Activated CD4-positive, alpha-beta T cell treated with anti-CD3 and anti-CD28 coated beads for 4 hours (primary cell): ENCODE measurements around the gene LRRC18.

Source experiments
- DNase-seq, 2 donors: peaks; one replicate each; pipeline ENCODE4 v3.0.0-alpha.2; 2020

LRRC18 gene

DNA sequence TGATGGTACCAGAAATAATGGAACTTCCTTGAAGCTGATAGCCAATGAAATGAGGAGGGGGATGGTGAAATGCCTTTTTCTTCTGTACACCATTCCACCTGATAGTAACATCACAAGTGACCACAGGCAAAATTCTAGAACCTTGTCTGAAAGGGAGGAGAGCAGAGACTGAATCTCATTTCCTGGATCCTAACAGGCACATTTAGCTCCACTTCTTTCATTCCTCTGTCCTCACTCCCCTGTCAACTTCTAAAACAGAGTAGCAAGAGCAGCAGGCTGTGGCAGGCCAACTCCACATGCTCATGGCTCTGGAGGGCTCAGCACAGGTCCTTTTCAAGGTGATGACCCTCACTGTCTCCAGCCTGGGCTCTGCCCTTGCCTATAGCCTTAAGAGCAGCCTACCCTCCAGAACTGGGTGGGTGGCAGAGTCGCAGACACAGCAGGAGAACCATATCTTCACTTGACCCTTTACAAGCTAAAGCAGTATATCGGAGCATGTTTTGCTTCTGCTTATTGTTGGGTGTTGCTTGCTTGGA is at the start of gene LRRC18:
Gene LRRC18, minus strand, starts transcription at position 51 of the 536 bp plus-strand sequence. CDS start 25,685 bp downstream, outside the sequence.
- DNase-seq, result no peak

- no peak for DNase-seq
Observed at GRCh38 chr10:48985621-48986158, 46.0 kb upstream of the LRRC18 start.

DNA sequence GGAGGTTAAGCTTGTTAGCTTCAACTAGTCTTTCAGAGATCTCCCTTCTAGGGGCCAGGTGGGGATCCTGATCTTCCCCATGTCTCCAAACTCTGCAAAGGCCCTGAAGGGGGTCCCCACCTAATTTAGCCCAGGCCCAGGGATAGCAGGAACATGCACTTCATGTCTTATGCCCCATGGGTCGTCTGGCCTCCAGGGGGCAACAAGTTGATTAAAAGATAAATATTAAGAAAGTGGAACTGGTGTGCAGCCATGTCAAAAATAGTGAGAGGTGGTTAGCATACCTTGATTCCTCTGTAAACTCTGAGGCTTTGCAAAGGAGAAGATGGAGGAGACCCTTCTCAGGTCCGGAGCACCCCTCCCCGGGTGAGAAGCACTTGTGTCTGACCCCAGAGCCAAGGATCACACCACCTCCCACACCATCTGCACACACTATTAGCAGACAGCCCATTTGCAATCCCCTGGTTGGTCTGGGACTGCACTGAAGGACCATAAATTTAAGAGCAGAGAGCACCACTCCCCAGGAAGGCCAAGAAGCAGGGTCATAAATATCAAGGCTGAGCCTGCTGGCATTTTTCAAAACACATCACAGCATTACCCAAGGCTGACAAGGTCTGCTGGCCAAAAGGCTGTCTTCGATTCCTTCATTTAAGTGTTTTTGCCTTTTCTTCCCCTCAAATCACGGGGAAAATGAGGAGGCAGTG is 44.2 kb upstream of the LRRC18 start:
- no peak for DNase-seq

- DNase-seq, result no peak
Observed at GRCh38 chr10:48982584-48982983, 42.9 kb upstream of the LRRC18 start.

GRCh38 chr10:48981310-48981907 is 41.8 kb upstream of the LRRC18 start:
- DNase-seq, result peak; percentile 15 to 18

DNA sequence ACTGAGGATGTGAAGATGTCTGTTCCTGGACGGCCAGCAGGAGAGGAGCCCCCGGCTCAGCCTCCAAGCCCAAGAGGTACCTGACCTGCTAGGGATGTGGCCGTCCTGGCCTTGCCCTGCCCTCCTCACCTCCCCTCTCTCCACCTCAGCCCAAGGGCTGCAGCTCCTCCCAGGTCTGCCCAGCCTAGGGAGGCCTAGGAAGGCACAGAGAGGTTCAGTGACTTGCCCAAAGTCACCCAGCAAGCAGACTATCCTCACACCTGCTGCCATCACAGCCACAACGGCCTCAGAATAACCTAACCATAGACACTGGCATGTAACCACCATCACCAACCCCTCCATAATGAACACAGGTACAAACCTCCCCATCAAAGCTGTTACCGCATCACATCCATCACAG is 38.7 kb upstream of the LRRC18 start:
- no peak for DNase-seq

DNA sequence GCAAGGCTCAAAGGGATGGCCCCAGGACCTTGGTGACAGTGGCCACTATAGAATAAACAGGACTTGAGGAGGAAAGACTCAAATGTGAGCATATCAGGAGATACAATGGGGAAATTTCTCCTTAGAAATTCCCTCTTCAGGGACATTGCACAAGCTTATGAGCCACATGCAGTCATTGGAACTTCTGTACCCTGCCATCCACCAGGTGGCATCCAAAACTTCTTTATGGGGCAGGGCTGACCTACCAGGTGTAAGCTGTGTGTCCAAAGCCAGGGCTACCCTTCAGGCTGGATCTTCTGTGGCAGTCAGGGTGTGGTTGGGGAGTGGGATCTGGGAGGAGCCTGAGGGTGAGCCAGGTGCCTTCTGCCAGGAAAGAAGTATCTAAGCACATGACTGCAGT is 36.6 kb upstream of the LRRC18 start:
- no peak for DNase-seq

DNA sequence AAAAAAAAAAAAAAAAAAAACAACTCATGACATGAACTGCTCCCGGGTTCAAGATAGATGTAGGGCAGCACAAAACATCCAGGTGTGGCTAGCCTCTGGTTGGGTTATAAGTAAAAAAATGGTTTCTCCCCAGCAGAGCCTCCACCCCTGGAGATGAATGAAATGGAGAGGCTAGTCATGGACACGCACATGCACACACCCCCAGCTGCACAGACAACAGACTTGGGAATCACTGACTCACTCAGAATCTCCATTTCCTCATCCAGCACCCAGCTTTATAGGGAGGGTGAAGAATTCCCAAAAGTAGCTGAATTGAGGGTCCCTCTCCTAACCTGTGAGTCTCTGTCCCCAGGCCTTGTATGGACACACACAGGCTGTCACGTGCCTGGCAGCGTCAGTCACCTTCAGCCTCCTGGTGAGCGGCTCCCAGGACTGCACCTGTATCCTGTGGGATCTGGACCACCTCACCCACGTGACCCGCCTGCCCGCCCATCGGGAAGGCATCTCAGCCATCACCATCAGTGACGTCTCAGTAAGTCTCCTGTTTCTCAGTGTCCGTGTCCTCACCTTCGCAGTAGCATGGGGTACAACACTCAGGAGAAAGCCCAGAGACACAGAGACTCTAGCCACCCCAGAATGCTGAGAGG is 35.0 kb upstream of the LRRC18 start:
- no peak for DNase-seq

DNA sequence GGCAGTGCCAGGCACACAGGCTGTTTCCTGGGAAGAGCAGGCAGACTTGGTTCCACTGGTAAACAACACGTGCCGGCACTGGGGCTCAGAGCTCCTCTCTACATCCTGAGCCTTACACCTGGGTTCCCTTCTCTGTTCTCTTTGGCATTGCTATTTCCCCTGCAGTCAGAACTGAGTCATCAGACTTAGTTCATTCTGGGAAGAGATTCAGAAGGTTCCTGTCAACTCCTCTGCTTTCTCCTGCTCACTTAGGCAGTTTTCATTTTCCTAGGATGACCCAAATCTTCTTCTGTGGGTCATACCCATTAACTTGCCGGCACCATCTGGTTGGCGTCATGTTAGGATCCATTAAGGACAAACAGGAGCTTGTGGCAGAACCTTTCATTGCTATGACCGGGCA is 33.4 kb upstream of the LRRC18 start:
- no peak for DNase-seq

- no peak for DNase-seq
Observed at GRCh38 chr10:48970654-48971053, 31.0 kb upstream of the LRRC18 start.

DNA sequence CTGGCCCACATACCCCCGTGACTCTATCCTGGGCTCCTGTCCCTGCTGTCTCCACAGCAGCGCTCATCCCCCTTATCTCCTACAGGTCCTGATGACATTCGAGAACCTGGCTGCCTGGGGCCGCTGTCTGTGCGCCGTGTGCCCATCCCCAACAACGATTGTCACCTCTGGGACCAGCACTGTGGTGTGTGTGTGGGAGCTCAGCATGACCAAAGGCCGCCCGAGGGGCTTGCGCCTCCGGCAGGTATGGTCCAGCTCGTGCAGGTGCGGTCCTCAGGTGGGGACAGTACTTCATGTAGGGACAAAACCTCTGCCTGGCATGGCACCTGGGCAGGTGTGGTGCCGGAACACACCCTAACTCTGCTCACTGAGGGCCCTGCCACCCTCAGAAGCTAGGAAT is 30.4 kb upstream of the LRRC18 start:
- DNase-seq, result no peak

GRCh38 chr10:48968036-48968435 is 28.4 kb upstream of the LRRC18 start:
- no peak for DNase-seq

DNA sequence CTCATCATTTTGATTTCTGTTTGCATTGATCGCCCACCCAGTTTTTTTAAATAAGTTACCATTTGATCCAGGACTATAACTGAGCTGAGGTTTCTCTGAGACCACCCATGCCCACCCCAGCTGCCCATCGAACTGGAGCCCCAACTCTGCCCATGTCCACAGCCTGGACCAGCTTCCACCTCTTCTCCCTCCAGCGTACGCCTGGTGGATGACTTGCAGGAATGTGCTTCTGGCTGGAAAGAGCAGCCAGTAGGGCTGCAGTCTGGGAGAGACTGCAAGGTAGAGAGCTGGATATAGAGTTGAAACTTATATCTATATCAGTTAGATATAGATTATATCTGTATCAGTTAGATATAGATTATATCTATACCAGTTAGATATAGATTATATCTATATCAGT is 25.8 kb upstream of the LRRC18 start:
- DNase-seq, result no peak

DNA sequence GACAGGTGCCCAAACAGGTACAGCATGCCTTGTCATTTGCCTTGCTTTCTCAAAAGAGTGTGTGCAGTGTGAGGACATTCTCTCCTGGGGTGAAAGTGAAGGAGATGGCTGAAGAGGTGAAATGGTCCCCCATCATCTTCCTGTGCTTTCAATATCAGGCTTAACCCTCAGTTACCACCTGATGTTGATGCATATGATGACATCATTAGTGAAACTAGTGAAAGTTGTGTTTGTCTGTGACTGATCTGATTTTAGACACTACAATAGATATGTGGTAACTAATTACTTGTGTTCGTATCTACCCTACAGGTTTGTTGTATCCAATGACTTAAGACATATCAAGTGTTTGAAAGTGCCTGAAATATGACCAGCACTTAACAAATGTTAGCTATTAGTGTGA is 24.4 kb upstream of the LRRC18 start:
- no peak for DNase-seq

GRCh38 chr10:48958598-48959190 is 19.1 kb upstream of the LRRC18 start:
- DNase-seq, result no peak

DNA sequence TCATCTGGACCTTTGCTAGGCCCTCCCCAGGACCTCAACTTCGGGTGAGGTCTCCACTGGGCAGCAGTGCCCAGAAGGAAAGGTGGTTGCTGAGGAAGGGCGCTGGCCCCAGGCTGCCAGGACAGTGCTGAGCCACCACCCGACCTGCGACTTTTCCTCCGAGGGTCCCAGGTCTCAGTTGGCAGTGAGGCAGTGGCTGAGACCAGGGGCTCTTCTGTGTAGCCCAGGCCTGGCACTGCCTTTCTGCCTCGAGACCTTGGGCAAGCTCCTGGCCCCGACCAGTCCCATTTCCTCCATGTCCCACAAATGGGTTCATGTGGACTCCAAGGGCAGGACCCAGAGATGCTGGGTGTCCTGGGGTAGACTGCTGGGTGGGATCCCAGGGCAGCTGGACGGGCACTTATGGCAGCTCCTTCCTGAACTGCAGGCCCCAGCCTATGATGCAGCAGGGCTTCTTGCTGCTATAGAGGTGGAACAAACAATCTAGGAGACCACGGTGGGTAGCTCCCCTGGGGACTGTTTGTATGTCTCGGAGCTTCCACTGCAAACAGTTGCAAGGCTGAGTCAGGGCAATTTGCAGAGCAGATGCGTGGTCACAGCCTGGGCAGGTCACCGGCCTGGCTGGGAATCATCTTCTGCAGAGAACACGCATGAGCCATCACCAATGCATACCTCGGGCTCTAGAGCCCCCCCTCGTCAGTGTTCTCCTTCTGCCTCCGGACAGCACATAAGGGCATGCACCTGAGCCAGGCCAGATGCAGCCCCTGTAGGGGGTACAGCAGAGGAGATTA is 17.9 kb upstream of the LRRC18 start:
- DNase-seq, result no peak

- no peak for DNase-seq
Observed at GRCh38 chr10:48951707-48952106, 12.1 kb upstream of the LRRC18 start.

- DNase-seq, result no peak
Observed at GRCh38 chr10:48948470-48949037, 8.9 kb upstream of the LRRC18 start.

GRCh38 chr10:48947690-48948469 is 8.2 kb upstream of the LRRC18 start:
- no peak for DNase-seq

GRCh38 chr10:48946891-48947500 is 7.4 kb upstream of the LRRC18 start:
- no peak for DNase-seq

GRCh38 chr10:48946332-48946731 is 6.7 kb upstream of the LRRC18 start:
- no peak for DNase-seq
